Right hindlimb (tissue), 1 donor: ENCODE data around the gene NARS2.

ENCODE experiments used
- DNase-seq: peaks from one replicate; pipeline ENCODE4 v3.0.0-alpha.2; 2018

Gene NARS2

DNA sequence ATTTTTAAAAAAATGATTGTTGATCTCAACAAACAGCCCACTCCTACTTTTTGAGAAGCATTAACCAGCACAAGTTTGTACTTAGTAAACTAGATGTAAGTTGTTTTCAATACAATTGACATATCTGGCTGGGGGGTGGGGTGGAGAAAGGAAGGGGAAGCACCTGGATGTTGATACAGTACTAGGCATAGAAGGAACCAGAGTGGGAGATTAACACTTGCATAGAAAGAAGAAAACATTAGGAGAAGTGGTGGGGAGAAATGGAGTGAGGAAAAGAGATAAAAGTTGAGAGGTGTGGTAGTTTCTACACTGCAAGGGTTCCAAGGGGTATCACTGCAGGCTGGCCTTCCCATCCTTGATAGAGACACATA is 146.4 kb downstream of the NARS2 start:
- no peak for DNase-seq

- no peak for DNase-seq
Observed at GRCh38 chr11:78427615-78428265, 146.9 kb downstream of the NARS2 start.

- no peak for DNase-seq
Observed at GRCh38 chr11:78426845-78427244, 147.8 kb downstream of the NARS2 start.

- peak; percentile 37 for DNase-seq
Observed at GRCh38 chr11:78425399-78426070, 149.1 kb downstream of the NARS2 start.

DNA sequence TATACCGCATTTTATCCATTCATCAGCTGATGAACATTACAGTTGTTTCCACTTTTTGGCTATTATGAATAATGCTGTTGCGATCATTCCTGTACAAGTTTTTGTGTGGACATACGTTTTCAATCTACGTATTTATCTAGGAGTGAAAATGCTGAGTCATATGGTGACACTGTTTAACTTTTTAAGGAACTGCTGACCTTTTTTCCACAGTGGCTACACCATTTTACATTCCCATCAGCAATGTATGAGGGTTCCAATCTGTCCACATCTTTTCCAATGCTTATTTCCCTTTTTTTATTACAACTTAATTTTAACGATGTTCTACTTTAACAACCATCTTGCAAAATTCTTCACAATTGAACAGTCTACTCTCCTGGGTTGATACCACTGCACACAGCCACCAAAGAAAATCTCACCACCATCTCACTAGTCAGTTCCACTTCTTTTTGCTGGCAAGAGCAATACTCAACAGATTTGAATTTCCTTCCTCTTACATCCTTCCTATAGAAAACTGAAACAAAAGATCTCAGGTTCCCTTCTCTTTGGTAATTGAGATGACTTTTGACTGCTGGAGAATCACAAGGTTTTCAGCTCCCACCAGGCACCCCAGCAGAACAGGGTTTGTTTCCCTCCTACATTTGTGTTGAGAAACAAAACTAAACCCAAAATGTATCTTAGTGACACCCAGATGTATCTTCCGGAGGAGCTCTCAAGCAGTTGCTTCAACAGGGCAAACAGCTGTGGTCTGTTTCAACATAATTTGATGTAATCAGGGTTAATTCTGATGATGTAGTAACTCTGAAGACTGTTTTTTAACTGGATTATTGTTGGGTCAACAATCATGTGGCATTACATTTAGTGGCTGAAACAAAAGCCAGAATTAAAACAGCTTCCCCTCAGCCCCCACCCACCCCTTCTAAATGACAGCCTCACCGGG is 150.1 kb downstream of the NARS2 start:
- DNase-seq = no peak

DNA sequence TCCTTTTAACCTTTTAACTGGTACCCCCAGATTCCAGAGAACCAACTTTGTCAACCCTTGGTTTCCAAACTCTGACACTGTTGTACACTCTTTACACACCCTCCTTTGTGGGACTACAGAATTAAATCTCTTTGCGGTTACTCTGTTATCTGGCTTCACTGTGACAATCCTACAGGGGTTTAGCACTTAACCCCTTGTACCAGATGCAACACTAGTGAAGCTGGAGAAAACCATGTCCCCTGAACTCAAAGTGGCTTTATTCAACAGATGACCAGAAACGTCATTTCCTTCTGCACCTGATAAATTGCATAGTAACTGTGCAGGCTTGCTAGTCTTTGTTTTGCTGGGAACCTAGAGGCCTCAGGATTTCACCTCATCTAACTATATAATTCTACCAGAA is 151.4 kb downstream of the NARS2 start:
- DNase-seq = no peak

DNA sequence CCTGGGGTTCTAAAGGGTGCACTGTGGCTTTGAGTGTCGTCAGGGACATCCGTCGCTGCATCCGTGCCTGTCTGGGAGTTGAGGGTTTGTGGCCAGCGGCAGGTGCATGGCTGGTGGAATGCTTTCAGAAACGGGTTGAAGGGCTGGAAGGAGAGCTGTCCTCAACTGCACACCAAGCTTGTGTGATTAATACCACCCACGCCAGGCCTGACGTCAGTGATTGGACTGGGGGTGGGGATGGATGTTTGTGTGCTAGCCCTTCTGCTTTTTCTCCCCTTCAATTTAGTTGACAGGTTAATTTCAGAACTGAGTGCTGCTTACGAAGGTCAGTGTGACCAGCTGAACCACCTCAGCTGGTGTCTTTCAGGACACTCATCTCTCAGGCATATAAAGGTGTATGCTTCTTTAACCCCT is 153.9 kb downstream of the NARS2 start:
- DNase-seq = peak; percentile 42

- DNase-seq = peak; percentile 83
Observed at GRCh38 chr11:78420255-78420764, 154.4 kb downstream of the NARS2 start.

- peak; percentile 51 for DNase-seq
Observed at GRCh38 chr11:78419327-78419726, 155.3 kb downstream of the NARS2 start.

DNA sequence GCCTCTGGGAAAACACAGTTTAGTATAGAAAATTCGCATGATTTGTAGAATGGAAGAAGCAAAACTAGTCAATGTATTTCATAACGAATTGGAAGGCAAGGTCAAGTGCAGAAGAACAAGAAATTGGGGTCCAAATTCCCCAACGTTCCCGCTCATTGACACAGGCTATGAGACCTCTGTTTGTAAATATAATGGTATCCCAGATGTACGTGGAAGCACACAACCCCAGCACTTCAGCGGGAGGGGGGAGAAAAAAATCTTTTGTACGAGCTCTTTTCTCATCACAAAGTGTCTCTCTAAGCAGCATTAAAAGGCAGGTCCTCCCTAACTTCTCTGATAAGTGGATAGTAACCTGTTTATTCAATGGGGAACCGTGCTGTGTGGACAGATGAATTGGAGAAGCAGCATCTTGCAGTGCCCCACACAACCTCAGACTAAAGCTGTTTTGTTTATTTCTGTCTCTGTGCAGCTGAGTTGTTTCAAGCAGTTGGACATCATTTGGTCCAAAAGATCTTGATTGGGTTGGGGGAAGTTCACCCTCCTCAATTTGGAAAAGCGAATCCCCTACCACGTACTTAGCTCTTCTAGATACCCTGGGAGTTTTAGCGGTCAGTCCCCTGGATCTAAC is 156.0 kb downstream of the NARS2 start:
- no peak for DNase-seq

DNA sequence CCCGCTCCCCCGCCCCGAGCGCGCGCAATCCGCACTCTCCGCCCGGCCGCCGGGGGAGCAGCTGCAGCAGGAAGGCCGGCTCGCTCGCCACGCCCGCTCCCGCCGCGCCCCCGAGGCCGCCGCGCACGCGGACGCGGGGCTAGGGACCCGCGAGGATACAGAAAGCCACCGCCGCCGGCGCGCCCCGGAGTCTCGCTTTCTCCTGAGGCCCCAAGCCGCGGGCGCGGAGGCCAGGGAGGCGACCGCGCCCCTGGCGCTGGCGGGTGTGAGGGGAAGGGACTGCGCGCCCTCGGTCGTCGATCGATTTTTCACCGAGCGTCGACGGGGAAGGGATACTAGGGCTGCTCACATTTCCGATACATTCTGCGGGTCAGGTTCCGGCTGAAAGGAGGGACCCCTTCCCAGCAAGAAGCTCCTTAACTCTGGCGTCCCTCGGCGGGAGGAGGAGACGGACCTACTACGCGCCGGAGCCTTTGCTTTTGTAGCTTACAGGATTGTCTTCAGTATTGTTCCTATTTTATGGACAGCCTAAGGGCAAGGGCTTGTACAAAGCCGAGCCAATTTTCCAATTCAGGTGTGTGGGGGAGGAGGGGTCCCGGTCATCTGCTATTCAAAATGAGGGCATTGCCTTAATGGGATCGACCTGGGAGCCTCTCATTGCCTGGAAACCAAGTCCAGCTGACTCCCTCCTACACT is 156.6 kb downstream of the NARS2 start:
- peak; percentile 90 for DNase-seq

- DNase-seq = no peak
Observed at GRCh38 chr11:78417175-78417887, 157.3 kb downstream of the NARS2 start, which contains the start of gene GAB2. TSS of gene GAB2 (minus strand) at chr11:78417820. CDS start at chr11:78417720, 100 bp downstream.

DNA sequence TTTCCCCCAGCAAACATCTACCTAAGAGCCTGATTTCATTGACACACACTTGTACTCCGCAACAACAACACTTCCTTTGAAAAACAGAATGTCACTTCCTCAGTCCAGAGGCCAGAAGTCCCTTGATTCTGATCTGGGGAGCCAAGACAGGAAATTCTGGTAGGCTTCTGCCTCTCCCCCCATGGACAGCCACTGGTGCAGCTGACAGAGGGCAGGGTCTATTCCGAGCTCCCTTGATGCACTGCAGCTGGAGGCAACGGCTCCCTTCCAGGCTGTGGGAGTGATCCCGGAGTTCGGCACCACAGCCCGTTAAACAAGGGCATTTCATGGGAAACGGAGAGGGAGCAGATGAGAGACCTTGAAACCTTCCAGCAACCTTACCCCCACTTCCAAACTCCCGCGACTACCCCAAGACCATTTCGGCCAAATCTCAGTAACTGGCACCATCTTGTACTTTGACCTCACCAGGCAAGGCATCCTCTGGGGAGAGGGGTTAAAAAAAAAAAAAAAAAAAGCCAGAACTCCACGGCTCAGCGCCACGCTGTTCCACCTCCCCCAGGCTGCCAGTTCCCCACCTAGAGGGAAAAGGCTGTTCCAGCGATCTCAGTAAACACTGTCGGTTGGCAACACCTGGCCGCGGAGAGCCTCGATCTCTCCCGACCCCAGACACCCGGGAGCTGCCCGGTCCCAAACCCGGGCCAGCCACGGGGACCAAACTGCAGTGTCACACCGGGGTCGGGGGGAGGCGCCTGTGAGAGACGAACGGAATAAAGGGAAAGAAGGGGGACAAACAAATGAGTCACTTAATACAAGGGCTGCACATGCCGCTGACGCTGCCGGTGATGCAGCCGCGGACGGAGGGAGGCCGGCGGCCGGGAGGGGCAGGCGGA is 158.1 kb downstream of the NARS2 start:
- DNase-seq = peak; percentile 90

GRCh38 chr11:78415338-78415737 is 159.3 kb downstream of the NARS2 start:
- no peak for DNase-seq

GRCh38 chr11:78414321-78415051 is 160.2 kb downstream of the NARS2 start:
- DNase-seq = no peak

DNA sequence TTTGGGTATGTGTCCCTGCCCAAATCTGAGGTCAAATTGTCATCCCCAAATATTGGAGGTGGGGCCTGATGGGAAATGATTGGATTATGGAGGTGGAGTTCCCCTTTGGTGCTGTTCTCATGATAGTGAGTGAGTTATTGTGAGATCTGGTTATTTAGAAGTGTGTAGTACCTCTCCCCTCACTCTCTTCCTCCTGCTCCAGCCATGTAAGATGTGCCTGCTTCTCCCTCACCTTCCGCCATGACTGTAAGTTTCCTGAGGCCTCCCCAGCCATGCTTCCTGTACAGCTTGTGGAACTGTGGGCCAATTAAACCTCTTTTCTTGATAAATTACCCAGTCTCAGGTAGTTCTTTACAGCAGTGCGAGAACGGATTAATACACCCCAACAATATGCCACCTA is 166.0 kb downstream of the NARS2 start:
- no peak for DNase-seq

- no peak for DNase-seq
Observed at GRCh38 chr11:78406568-78407196, 168.0 kb downstream of the NARS2 start.

GRCh38 chr11:78405805-78406204 is 168.9 kb downstream of the NARS2 start:
- DNase-seq = no peak

DNA sequence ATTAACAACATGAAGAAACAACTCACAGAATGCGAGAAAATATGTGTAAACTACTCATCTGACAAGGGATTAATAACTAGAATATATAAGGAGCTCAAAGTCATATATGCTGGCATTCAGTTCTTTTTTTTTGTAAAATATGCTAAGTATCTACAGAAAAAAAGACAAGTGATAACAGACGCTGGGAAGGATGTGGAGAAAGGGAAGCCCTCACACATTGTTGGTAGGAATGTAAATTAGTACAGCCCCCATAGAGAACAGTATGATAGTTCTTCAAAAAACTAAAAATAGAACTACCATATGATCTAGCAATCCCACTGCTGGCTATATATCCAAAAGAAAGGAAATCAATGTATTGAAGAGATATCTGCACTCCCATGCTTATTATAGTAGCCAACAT is 170.9 kb downstream of the NARS2 start:
- DNase-seq = no peak
